K562 (cell line): ENCODE measurements around the gene PIH1D1. TPM values are rescaled to one million over a fixed set of nuclear protein-coding genes. Genes with fewer than 3 reads are reported as not detected.

ENCODE experiments used
- BRF2 ChIP-seq: IDR thresholded peaks from 3 replicates; pipeline ENCODE4 v1.6.1; 2011; ENCODE audit warnings: borderline replicate concordance, mild to moderate bottlenecking; ENCODE audit not compliant: insufficient read length, insufficient read depth
- CHD1 ChIP-seq: fragments of 200-600 bp; sonication (generic); IDR thresholded peaks from one replicate; pipeline ENCODE4 v1.6.1; 2012; ENCODE audit warnings: mild to moderate bottlenecking, moderate library complexity, low read length, inconsistent platforms
- CTBP1 ChIP-seq: fragments of 450-650 bp; IDR thresholded peaks from 2 replicates; pipeline ENCODE4 v1.6.1; 2016; ENCODE audit warnings: borderline replicate concordance
- FOXJ2 ChIP-seq: fragments of 200-800 bp; sonication (Bioruptor generic); IDR thresholded peaks from 2 replicates; pipeline ENCODE4 v1.6.1; 2016; ENCODE audit warnings: missing genetic modification characterization, missing compliant biosample characterization
- FUS ChIP-seq: fragments of 200-400 bp; formaldehyde crosslinking; optimal IDR thresholded peaks from 2 replicates; pipeline ENCODE3; 2017; ENCODE audit warnings: low read depth, low read length
- HDAC3 ChIP-seq: fragments of 450-650 bp; IDR thresholded peaks from 2 replicates; pipeline ENCODE4 v1.6.1; 2018; ENCODE audit warnings: borderline replicate concordance, mild to moderate bottlenecking, moderate library complexity; ENCODE audit not compliant: partially characterized antibody
- HNRNPK ChIP-seq: fragments of 200-400 bp; formaldehyde crosslinking; IDR thresholded peaks from one replicate; pipeline ENCODE4 v1.6.1; 2018; ENCODE audit warnings: mild to moderate bottlenecking, low read depth, low read length; ENCODE audit not compliant: poor library complexity, severe bottlenecking
- NR0B1 ChIP-seq: fragments of 450-650 bp; IDR thresholded peaks from one replicate; pipeline ENCODE4 v1.6.1; 2018; ENCODE audit warnings: mild to moderate bottlenecking, moderate library complexity; ENCODE audit not compliant: partially characterized antibody
- PATZ1 ChIP-seq: fragments of 250-450 bp; sonication (Bioruptor Pico); IDR thresholded peaks from 2 replicates; pipeline ENCODE4 v1.5.0; 2020; ENCODE audit warnings: mild to moderate bottlenecking, borderline replicate concordance
- PHTF2 ChIP-seq: fragments of 250-450 bp; sonication (Bioruptor Pico); IDR thresholded peaks from 2 replicates; pipeline ENCODE4 v1.5.0; 2021; ENCODE audit warnings: mild to moderate bottlenecking
- SMAD2 ChIP-seq: fragments of 150-350 bp; IDR thresholded peaks from 2 replicates; pipeline ENCODE4 v1.6.1; 2014; ENCODE audit warnings: low read depth, mild to moderate bottlenecking, low read length
- TFAM ChIP-seq: fragments of 250-450 bp; sonication (Bioruptor Pico); conservative IDR thresholded peaks from 2 replicates; pipeline ENCODE4 v1.5.0; 2021; ENCODE audit warnings: mild to moderate bottlenecking, moderate library complexity
- ZNF143 ChIP-seq: sonication (generic); formaldehyde crosslinking; IDR thresholded peaks from 2 replicates; pipeline ENCODE4 v1.9.0; 2022; ENCODE audit warnings: mild to moderate bottlenecking, missing genetic modification reagents
- polyA plus RNA-seq, 8 experiments: library from polyadenylated mRNA; depleted of rRNA in 4 of 8; stranded (reverse) in 5 of 8; unstranded in 3 of 8; fragments of >200 nt; fragmentation: Nextera tagmentation in 2 of 8; fragmentation: Illumina TruSeq in 1 of 8; extraction: Ambion mirVana in 2 of 8; extraction: Trizol in 1 of 8; gene quantifications; 2 replicates each; pipeline versions ENCODE4 v1.2.1 to v1.2.3, GENCODE V29; 2011 to 2014; ENCODE audit warnings: inconsistent platforms in 1 of 8, missing spikeins in 1 of 8
- total RNA-seq, 7 experiments: library from RNA; depleted of rRNA in 6 of 7; stranded (reverse); fragments of >200 nt in 6 of 7; fragmentation: Illumina TruSeq in 2 of 7; extraction: Trizol in 2 of 7; gene quantifications; 2 replicates each; pipeline versions ENCODE4 v1.2.1 to v1.2.3, GENCODE V29; 2011 to 2021; ENCODE audit warnings: low replicate concordance in 1 of 7

The PIH1D1 gene
- total and polyA plus RNA-seq, 9 of the 15 experiments (the other 6 are each of a cell fraction or from before 2014, with no cell fraction given) = 26.5 to 224 (median 137) TPM

GRCh38 chr19:49431330-49431749, 20.3 kb downstream of the PIH1D1 start (continued):
- TF ChIP-seq PATZ1 (CRISPR knock-in tag) (no peak), TFAM (CRISPR knock-in tag) (no peak), CHD1 (no peak), NR0B1 (no peak), SMAD2 (no peak), FUS (no peak), PHTF2 (CRISPR knock-in tag) (no peak), FOXJ2 (tag) (no peak), HDAC3 (no peak), CTBP1 (no peak), ZNF143 (CRISPR knock-in tag) (no peak), BRF2 (no peak), HNRNPK (no peak)
